Measurements from ENCODE around the gene GALC. TPM values are rescaled to one million over a fixed set of nuclear protein-coding genes. Genes with fewer than 3 reads are reported as not detected.

Gene GALC
- total RNA-seq, 4 donors from 2014 or later = 30.9 to 68.5 (median 43.3) TPM

- TF ChIP-seq POLR2A (IDR thresholded peaks at IDR 0.05) = no peak
- TF ChIP-seq, protein P1, sequence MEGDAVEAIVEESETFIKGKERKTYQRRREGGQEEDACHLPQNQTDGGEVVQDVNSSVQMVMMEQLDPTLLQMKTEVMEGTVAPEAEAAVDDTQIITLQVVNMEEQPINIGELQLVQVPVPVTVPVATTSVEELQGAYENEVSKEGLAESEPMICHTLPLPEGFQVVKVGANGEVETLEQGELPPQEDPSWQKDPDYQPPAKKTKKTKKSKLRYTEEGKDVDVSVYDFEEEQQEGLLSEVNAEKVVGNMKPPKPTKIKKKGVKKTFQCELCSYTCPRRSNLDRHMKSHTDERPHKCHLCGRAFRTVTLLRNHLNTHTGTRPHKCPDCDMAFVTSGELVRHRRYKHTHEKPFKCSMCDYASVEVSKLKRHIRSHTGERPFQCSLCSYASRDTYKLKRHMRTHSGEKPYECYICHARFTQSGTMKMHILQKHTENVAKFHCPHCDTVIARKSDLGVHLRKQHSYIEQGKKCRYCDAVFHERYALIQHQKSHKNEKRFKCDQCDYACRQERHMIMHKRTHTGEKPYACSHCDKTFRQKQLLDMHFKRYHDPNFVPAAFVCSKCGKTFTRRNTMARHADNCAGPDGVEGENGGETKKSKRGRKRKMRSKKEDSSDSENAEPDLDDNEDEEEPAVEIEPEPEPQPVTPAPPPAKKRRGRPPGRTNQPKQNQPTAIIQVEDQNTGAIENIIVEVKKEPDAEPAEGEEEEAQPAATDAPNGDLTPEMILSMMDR (IDR thresholded peaks at IDR 0.05) = no peak
- DNase-seq = no peak
- no peaks in the 10 kb centered on the region for H3K27me3 ChIP-seq
- no peaks in the 10 kb centered on the region for H3K9me3 ChIP-seq
- H3K4me3 ChIP-seq (replicated peaks in 1 of 3) = no peak overlapping the region
- intact Hi-C loops (cut with DNase I) = no loop called here
- no peaks in the 10 kb centered on the region for H3K36me3 ChIP-seq
- WGBS, 2 donors = 82 to 86% methylated on average over 3 of the region's 3 CpGs
- H3K4me1 ChIP-seq = no peaks in the 10 kb centered on the region
- no peak overlapping the region for H3K27ac ChIP-seq
These were observed 40.5 kb downstream of the GALC start for GRCh38 chr14:87952307-87953094.

DNA sequence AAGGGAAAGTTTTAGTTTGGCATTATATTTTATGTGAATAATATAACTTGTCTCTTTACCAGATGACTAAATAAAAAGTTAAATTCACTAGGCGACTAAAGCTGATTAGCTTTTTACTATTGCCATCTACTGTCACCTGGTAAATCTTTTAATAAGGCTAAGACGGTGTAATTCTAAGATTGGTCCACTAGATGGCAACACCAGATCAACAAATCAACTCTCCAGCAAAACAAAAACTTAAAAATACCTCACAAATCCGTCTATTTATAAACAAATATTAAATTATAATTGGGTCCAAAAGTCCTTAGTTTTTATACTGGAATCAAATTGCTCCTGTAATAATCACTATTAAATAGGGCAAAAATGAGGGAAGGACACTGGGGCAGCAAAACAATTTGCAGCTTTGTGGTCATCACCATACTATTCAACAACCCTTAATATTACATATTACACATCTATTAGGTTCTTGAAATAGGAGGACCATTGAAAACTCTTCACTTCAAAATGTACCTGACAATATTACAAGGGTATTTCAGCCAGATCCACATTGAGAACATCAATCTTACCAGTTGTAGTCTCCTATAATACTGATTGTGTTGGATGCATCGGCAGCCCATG, 47.9 kb downstream of the GALC start:
- intact Hi-C loops (cut with DNase I) = no loop called here
- Histone ChIP-seq H3K9me3 (no peaks in the 10 kb centered on the region), H3K4me3 (replicated peaks in 1 of 3) (no peak overlapping the region), H3K27me3 (no peaks in the 10 kb centered on the region), H3K36me3 (peaks cover 0 to 5% of the 10 kb centered on the region in 2 donors), H3K4me1 (no peaks in the 10 kb centered on the region), H3K27ac (no peak overlapping the region)
- no peak for TF ChIP-seq POLR2A (IDR thresholded peaks at IDR 0.05)
- TF ChIP-seq, protein P1 (IDR thresholded peaks at IDR 0.05) = peak; percentile 28 to 72 (median 65)
- DNase-seq = no peak
- 30 to 32% methylated on average over 4 of the region's 4 CpGs for WGBS, 2 donors

DNA sequence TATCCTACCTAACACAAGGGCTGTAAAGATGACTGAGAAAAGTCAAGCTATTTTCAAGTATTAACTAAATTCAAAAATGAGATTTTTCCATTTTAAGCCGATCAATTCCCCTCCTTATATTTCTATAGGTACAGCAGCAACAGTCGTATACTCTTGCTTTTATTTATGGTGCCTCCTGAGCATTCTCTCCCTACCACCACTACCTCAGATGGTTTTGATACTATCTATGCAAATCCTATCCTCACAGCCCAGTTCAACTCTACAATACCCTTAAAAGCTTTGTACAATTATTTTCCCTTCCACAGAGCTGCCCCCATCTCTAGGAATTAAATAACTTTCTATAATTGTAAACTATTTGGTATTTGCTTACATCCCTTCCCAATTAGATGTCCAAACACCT, 52.1 kb downstream of the GALC start:
- peaks cover 0 to 5% of the 10 kb centered on the region in 2 donors for H3K36me3 ChIP-seq
- no peak for TF ChIP-seq POLR2A (IDR thresholded peaks at IDR 0.05)
- TF ChIP-seq, protein P1 (IDR thresholded peaks at IDR 0.05) = no peak
- WGBS, 2 donors = 94 to 98% methylated on average over 2 of the region's 2 CpGs

GRCh38 chr14:87940382-87940781, 52.6 kb downstream of the GALC start:
- H3K4me3 ChIP-seq (replicated peaks in 1 of 3) = no peak overlapping the region
- no peak for TF ChIP-seq POLR2A (IDR thresholded peaks at IDR 0.05)
- TF ChIP-seq, protein P1 (IDR thresholded peaks at IDR 0.05) = no peak
- H3K27ac ChIP-seq = no peak overlapping the region
- WGBS, 2 donors = 93 to 94% methylated on average over 3 of the region's 3 CpGs
- H3K4me1 ChIP-seq = no peaks in the 10 kb centered on the region
- peaks cover 0 to 5% of the 10 kb centered on the region in 2 donors for H3K36me3 ChIP-seq
- no peaks in the 10 kb centered on the region for H3K27me3 ChIP-seq
- H3K9me3 ChIP-seq = no peaks in the 10 kb centered on the region
- no peak for DNase-seq
- intact Hi-C loops (cut with DNase I) = no loop called here

More for the DNA sequence above, 52.1 kb downstream of the GALC start:
- Histone ChIP-seq H3K4me1 (no peaks in the 10 kb centered on the region), H3K9me3 (no peaks in the 10 kb centered on the region), H3K27ac (no peak overlapping the region), H3K4me3 (replicated peaks in 1 of 3) (no peak overlapping the region), H3K27me3 (no peaks in the 10 kb centered on the region)
- intact Hi-C loops (cut with DNase I) = no loop called here
- no peak for DNase-seq

GRCh38 chr14:87935886-87936285, 57.1 kb downstream of the GALC start:
- 54 to 95% methylated on average over 1 of the region's 1 CpG for WGBS, 2 donors
- intact Hi-C loops (cut with DNase I) = no loop called here
- no peaks in the 10 kb centered on the region for H3K9me3 ChIP-seq
- no peak overlapping the region for H3K27ac ChIP-seq
- TF ChIP-seq POLR2A (IDR thresholded peaks at IDR 0.05) = no peak
- TF ChIP-seq, protein P1 (IDR thresholded peaks at IDR 0.05) = no peak
- H3K4me3 ChIP-seq (replicated peaks in 1 of 3) = no peak overlapping the region
- no peak for DNase-seq
- peaks cover 0 to under 1% of the 10 kb centered on the region in 2 donors for H3K36me3 ChIP-seq
- H3K4me1 ChIP-seq = no peaks in the 10 kb centered on the region
- no peaks in the 10 kb centered on the region for H3K27me3 ChIP-seq

Measured in thyroid gland (tissue), 4 donors.